Activated gamma-delta T cell treated with anti-CD3 and anti-CD28 coated beads, Interleukin-2, amount 50 U/mL, for 16 hours (primary cell): ENCODE measurements around the gene CCR8.
A peak's percentile ranks its signal among the peaks of the same experiment; 100 is the strongest.
"Not testable (repeated sequence)": the region's sequence is repeated elsewhere in the genome, so short reads cannot be mapped to it uniquely, and the experiment has no call there.

Source experiments
- DNase-seq: peaks from one replicate; pipeline ENCODE4 v3.0.0-alpha.2; 2020; ENCODE audit warnings: low read depth

The CCR8 gene

GRCh38 chr3:39349080-39349479 is 19.6 kb downstream of the CCR8 start:
- DNase-seq: no peak

- no peak for DNase-seq
Measured at GRCh38 chr3:39350714-39351113, 21.2 kb downstream of the CCR8 start.

- DNase-seq: not testable (repeated sequence)
Measured at GRCh38 chr3:39351134-39351533, 21.6 kb downstream of the CCR8 start.

GRCh38 chr3:39353168-39353927 is 23.8 kb downstream of the CCR8 start:
- not testable (repeated sequence) for DNase-seq

- no peak for DNase-seq
Measured at GRCh38 chr3:39358333-39358732, 28.8 kb downstream of the CCR8 start.

GRCh38 chr3:39361252-39361927 is 31.9 kb downstream of the CCR8 start:
- DNase-seq: peak; percentile 50

GRCh38 chr3:39362192-39362591 is 32.7 kb downstream of the CCR8 start:
- no peak for DNase-seq

GRCh38 chr3:39362812-39363211 is 33.3 kb downstream of the CCR8 start:
- no peak for DNase-seq

- not testable (repeated sequence) for DNase-seq
Measured at GRCh38 chr3:39370450-39370849, 40.9 kb downstream of the CCR8 start.

GRCh38 chr3:39372833-39373232 is 43.3 kb downstream of the CCR8 start:
- no peak for DNase-seq

- no peak for DNase-seq
Measured at GRCh38 chr3:39376959-39377634, 47.6 kb downstream of the CCR8 start.

- DNase-seq: peak; percentile 39
Measured at GRCh38 chr3:39378088-39378487, 48.6 kb downstream of the CCR8 start.

- no peak for DNase-seq
Measured at GRCh38 chr3:39378957-39379777, 49.7 kb downstream of the CCR8 start.

GRCh38 chr3:39379778-39380155 is 50.3 kb downstream of the CCR8 start:
- DNase-seq: no peak

- no peak for DNase-seq
Measured at GRCh38 chr3:39381432-39381831, 51.9 kb downstream of the CCR8 start.
